Esophagus squamous epithelium (tissue), 4 donors: Measurements from ENCODE around the gene ADARB2.

Experiments used
- CTCF ChIP-seq, 6 experiments: fragments of 450-650 bp in 4 of 6; fragments of 200-600 bp in 2 of 6; sonication (generic) in 2 of 6; IDR thresholded peaks; one replicate each; pipeline ENCODE4 v1.5.1; 2016 to 2019; ENCODE audit warnings: antibody characterized with exemption in 6 of 6, mild to moderate bottlenecking in 4 of 6, moderate library complexity in 4 of 6
- POLR2A ChIP-seq, 4 donors: fragments of 450-650 bp; IDR thresholded peaks; one replicate each; pipeline ENCODE4 v1.6.1; 2017; ENCODE audit warnings: antibody characterized with exemption in 4 of 4, mild to moderate bottlenecking in 4 of 4, moderate library complexity in 3 of 4

GRCh38 chr10:1687623-1688150 is 49.6 kb downstream of the ADARB2 start:
- TF ChIP-seq CTCF (IDR thresholded peaks at IDR 0.05), result no peak
- no peak for TF ChIP-seq POLR2A (IDR thresholded peaks at IDR 0.05)
